PC-9 (cell line): ENCODE results near the gene FPGS. TPM values are rescaled to one million over a fixed set of nuclear protein-coding genes. Genes with fewer than 3 reads are reported as not detected.
A peak's percentile ranks its signal among the peaks of the same experiment; 100 is the strongest.

Experiments used
- BruUV-seq: library from RNA; stranded (reverse); fragments of 400-500 nt; replicated peaks from 2 replicates; lab custom pipeline; 2021; lab: Mats Ljungman, UMichigan
- CTCF ChIA-PET: fragments of 300-600 bp; sonication (Branson Sonifier 250); formaldehyde crosslinking; loops from one replicate; lab custom pipeline; 2022; ENCODE audit warnings: antibody characterized with exemption; lab: Charles Lee
- POLR2A ChIA-PET: fragments of 300-600 bp; sonication (Branson Sonifier 250); formaldehyde crosslinking; loops from one replicate; lab custom pipeline; 2022; ENCODE audit warnings: antibody characterized with exemption; ENCODE audit not compliant: unreplicated experiment; lab: Charles Lee
- DNase-seq, 2 experiments: peaks; one replicate each; pipeline versions ENCODE4 v3.0.0 to v3.0.0-alpha.2; 2015 to 2022; ENCODE audit warnings: mixed read lengths in 1 of 2
- H2AFZ ChIP-seq: fragments of 200-600 bp; sonication (generic); 2 replicates; pipeline ENCODE4 v1.8.1; 2017; ENCODE audit warnings: antibody characterized with exemption
- H3F3A ChIP-seq: fragments of 200-600 bp; sonication (generic); 2 replicates; pipeline ENCODE4 v1.8.1; 2017; ENCODE audit warnings: antibody characterized with exemption, mild to moderate bottlenecking, low read depth; ENCODE audit not compliant: insufficient read depth
- H3K27ac ChIP-seq: fragments of 200-600 bp; sonication (generic); 2 replicates; pipeline ENCODE4 v1.6.1; 2016; ENCODE audit warnings: mixed run types
- H3K27me3 ChIP-seq: fragments of 200-600 bp; sonication (generic); 2 replicates; pipeline ENCODE4 v1.6.1; 2016; ENCODE audit warnings: low read depth, mixed run types; ENCODE audit not compliant: insufficient read depth
- H3K36me3 ChIP-seq: fragments of 200-600 bp; sonication (generic); 2 replicates; pipeline ENCODE4 v1.6.1; 2016; ENCODE audit warnings: low read depth, mixed run types
- H3K4me1 ChIP-seq: fragments of 200-600 bp; sonication (generic); replicated peaks from 2 replicates; pipeline ENCODE4 v1.6.1; 2016; ENCODE audit warnings: mixed run types; ENCODE audit not compliant: insufficient read depth
- H3K4me2 ChIP-seq: fragments of 200-600 bp; sonication (generic); 2 replicates; pipeline ENCODE4 v1.6.1; 2017; ENCODE audit warnings: mixed run types
- H3K4me3 ChIP-seq: fragments of 200-600 bp; sonication (generic); 2 replicates; pipeline ENCODE4 v1.6.1; 2016; ENCODE audit warnings: mixed run types
- H3K79me2 ChIP-seq: fragments of 200-600 bp; sonication (generic); 2 replicates; pipeline ENCODE4 v1.6.1; 2017; ENCODE audit warnings: low read depth, mixed run types
- H3K9me2 ChIP-seq: fragments of 200-600 bp; sonication (generic); 2 replicates; pipeline ENCODE4 v1.8.1; 2017; ENCODE audit warnings: mild to moderate bottlenecking; ENCODE audit not compliant: insufficient read depth
- H3K9me3 ChIP-seq: fragments of 200-600 bp; sonication (generic); 2 replicates; pipeline ENCODE4 v1.8.1; 2016; ENCODE audit warnings: low read depth; ENCODE audit not compliant: insufficient read depth
- H4K20me1 ChIP-seq: fragments of 200-600 bp; sonication (generic); 2 replicates; pipeline ENCODE4 v1.8.1; 2017; ENCODE audit not compliant: insufficient read depth
- EZH2 ChIP-seq: fragments of 200-600 bp; sonication (generic); IDR thresholded peaks from 2 replicates; pipeline ENCODE4 v1.8.0; 2017; ENCODE audit warnings: antibody characterized with exemption, low read depth
- intact Hi-C: fragments of 100-400 bp; cut with micrococcal nuclease; formaldehyde crosslinking; loops from one replicate; pipeline ENCODE4 v1.10.0; 2022; ENCODE audit not compliant: unreplicated experiment
- total RNA-seq: library from RNA; stranded (reverse); gene quantifications from 2 replicates; pipeline ENCODE4 v1.2.3, GENCODE V29; 2021
- TF ChIP-seq, protein P1 (sequence below): fragments of 200-600 bp; sonication (generic); conservative IDR thresholded peaks from 2 replicates; pipeline ENCODE4 v1.6.1; 2017; ENCODE audit warnings: mixed run types, antibody characterized with exemption, mild to moderate bottlenecking, moderate library complexity

The FPGS gene
- total RNA-seq, 1 experiment from 2014 or later, result 152 TPM

DNA sequence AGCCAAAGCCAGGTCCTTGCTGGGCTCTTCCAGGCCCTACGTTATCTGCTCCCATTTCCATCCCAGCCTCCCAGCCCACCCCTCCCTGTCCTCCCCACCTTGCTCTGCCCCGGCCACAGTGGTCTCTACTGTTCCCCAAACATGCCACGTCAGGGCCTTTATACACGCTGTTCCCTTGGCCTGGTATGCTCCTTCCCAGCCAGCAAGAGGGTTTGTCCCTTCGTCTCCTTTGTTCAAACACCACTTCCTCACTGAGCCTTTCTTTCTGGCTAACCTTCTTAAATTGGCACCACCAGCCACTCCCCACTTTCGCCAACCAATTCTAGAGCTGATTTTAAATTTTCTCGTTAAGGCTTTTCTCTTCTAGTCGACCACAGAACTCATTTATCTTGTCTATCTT lies 34.0 kb upstream of the FPGS start:
- H3K4me2 ChIP-seq, result no peak overlapping the region
- no peaks in the 10 kb centered on the region for H3K79me2 ChIP-seq
- no peak overlapping the region for H2AFZ ChIP-seq
- H3K27me3 ChIP-seq, result peaks cover 2% of the 10 kb centered on the region; the same call in 1 of the 2 replicates
- POLR2A ChIA-PET, result no interaction called here
- H3K9me2 ChIP-seq, result no peaks in the 10 kb centered on the region
- no peak for TF ChIP-seq EZH2
- TF ChIP-seq, protein P1, sequence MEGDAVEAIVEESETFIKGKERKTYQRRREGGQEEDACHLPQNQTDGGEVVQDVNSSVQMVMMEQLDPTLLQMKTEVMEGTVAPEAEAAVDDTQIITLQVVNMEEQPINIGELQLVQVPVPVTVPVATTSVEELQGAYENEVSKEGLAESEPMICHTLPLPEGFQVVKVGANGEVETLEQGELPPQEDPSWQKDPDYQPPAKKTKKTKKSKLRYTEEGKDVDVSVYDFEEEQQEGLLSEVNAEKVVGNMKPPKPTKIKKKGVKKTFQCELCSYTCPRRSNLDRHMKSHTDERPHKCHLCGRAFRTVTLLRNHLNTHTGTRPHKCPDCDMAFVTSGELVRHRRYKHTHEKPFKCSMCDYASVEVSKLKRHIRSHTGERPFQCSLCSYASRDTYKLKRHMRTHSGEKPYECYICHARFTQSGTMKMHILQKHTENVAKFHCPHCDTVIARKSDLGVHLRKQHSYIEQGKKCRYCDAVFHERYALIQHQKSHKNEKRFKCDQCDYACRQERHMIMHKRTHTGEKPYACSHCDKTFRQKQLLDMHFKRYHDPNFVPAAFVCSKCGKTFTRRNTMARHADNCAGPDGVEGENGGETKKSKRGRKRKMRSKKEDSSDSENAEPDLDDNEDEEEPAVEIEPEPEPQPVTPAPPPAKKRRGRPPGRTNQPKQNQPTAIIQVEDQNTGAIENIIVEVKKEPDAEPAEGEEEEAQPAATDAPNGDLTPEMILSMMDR, result no peak
- no peak for DNase-seq
- peaks cover 7% of the 10 kb centered on the region for H3K4me1 ChIP-seq
- H3K36me3 ChIP-seq, result no peaks in the 10 kb centered on the region
- H3K27ac ChIP-seq, result no peak overlapping the region
- H3K9me3 ChIP-seq, result no peaks in the 10 kb centered on the region
- no peak overlapping the region for H3K4me3 ChIP-seq
- CTCF ChIA-PET, result no interaction called here
- intact Hi-C loops, result no loop called here
- no peaks in the 10 kb centered on the region for H4K20me1 ChIP-seq
- H3F3A ChIP-seq, result peaks cover 13% of the 10 kb centered on the region; the same call in 1 of the 2 replicates
- no TSS peak for BruUV-seq

DNA sequence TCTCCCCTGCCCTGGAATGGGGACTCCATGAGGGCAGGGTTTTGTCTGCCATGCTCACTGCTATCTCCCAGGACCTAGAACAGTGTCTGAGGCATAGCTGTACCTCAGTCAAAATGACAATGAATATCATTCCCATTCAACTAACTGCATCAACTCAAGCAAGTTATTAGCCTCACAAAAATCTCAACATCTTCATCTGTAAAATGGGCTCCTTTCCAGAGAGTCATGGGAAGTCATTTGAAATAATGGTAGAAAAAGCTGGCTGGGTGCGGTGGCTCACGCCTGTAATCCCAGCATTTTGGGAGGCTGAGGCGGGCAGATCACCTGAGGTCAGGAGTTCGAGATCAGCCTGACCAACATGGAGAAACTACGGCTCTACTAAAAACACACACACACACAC lies 33.6 kb upstream of the FPGS start:
- Histone ChIP-seq H2AFZ (no peak overlapping the region), H3K9me2 (no peaks in the 10 kb centered on the region), H3F3A (peaks cover 14% of the 10 kb centered on the region; the same call in 1 of the 2 replicates), H3K27ac (no peak overlapping the region), H3K36me3 (no peaks in the 10 kb centered on the region), H3K4me1 (peaks cover 7% of the 10 kb centered on the region), H3K4me2 (no peak overlapping the region), H3K9me3 (no peaks in the 10 kb centered on the region), H3K79me2 (no peaks in the 10 kb centered on the region), H3K27me3 (no peaks in the 10 kb centered on the region; the same call in 1 of the 2 replicates), H4K20me1 (no peaks in the 10 kb centered on the region), H3K4me3 (no peak overlapping the region)
- DNase-seq, result no peak
- TF ChIP-seq EZH2, result no peak
- TF ChIP-seq, protein P1, result no peak
- intact Hi-C loops, result no loop called here
- ChIA-PET CTCF (no interaction called here), POLR2A (no interaction called here)
- BruUV-seq, result no TSS peak

DNA sequence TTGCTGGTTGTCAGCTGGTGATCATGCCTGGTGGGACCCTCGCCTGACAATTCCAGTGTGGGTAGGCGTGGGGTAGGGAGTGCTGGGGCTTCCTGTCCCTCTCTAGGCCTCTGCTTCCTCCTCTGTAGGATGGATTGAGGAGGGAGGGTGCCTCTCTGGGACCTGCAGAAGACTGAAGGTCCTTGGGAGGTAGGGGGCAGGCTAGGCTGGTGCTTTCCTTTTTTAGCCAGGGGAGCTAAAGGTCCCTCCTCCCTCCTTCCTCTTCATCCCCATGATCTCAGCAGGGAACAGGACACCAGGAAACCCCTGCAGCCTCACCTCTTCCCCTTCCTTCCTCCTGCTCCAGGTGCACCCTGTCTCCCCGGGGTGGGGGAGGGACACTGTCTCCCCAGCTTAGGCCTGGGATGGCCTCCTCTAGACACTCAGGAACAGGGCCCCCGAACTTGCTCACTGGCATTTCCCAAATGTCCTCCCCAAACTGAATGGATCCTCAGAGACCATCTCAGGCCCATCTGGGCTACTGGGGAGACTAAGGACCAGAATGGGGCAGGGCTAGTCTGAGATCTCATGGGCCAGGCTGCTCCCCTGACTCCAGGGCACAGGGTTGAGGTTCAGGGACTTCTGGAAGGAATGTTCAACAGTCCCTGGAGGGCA lies 32.6 kb upstream of the FPGS start:
- Histone ChIP-seq H3K9me2 (no peaks in the 10 kb centered on the region), H3K27me3 (peaks cover 6% of the 10 kb centered on the region; the same call in 1 of the 2 replicates), H3K27ac (no peak overlapping the region), H3K4me1 (peaks cover 7% of the 10 kb centered on the region), H3F3A (peaks cover 14% of the 10 kb centered on the region; the same call in 1 of the 2 replicates), H3K36me3 (no peaks in the 10 kb centered on the region), H3K4me3 (no peak overlapping the region), H3K9me3 (no peaks in the 10 kb centered on the region), H3K4me2 (peak overlapping the region; percentile 93), H4K20me1 (no peaks in the 10 kb centered on the region), H3K79me2 (no peaks in the 10 kb centered on the region), H2AFZ (no peak overlapping the region)
- DNase-seq, result no peak
- BruUV-seq, result no TSS peak
- ChIA-PET CTCF (interaction anchor here (1.5 to 1.9 kb wide), 2 partner anchors 28 to 29 kb away, joined by 6 read pairs; no protein-coding TSS in a partner anchor), POLR2A (no interaction called here)
- intact Hi-C loops, result no loop called here
- TF ChIP-seq, protein P1, result no peak
- no peak for TF ChIP-seq EZH2
